HL-60 (cell line): ENCODE results near the gene SHISA6.

ENCODE experiments used
- DNase-seq, 2 experiments: peaks; one replicate each; pipeline ENCODE4 v3.0.0-alpha.2; 2010 to 2020; ENCODE audit warnings: low read depth in 1 of 2, low spot score in 1 of 2
- H3K27ac ChIP-seq: fragments of 250-450 bp; sonication (Bioruptor Pico); replicated peaks from 2 replicates; pipeline ENCODE4 v1.5.1; 2020; ENCODE audit warnings: mild to moderate bottlenecking, moderate library complexity
- H3K27me3 ChIP-seq: fragments of 250-450 bp; sonication (Bioruptor Pico); 2 replicates; pipeline ENCODE4 v1.5.1; 2021; ENCODE audit warnings: mild to moderate bottlenecking, moderate library complexity; ENCODE audit not compliant: insufficient read depth, poor library complexity, severe bottlenecking
- H3K4me3 ChIP-seq: replicated peaks from 2 replicates; pipeline ENCODE4 v1.5.1; 2011; ENCODE audit warnings: mild to moderate bottlenecking, control low read depth, low read length; ENCODE audit not compliant: insufficient read depth
- CTCF ChIP-seq: IDR thresholded peaks from one replicate; pipeline ENCODE4 v1.5.1; 2011; ENCODE audit warnings: low read length, control low read depth, inconsistent platforms; ENCODE audit not compliant: insufficient read depth
- GABPA ChIP-seq: IDR thresholded peaks from 2 replicates; pipeline ENCODE4 v1.6.1; 2012; ENCODE audit warnings: low read depth
- POLR2AphosphoS5 ChIP-seq: IDR thresholded peaks from 2 replicates; pipeline ENCODE4 v1.6.1; 2012; ENCODE audit warnings: low read depth
- REST ChIP-seq: IDR thresholded peaks from 2 replicates; pipeline ENCODE4 v1.6.1; 2012; ENCODE audit warnings: low read depth; ENCODE audit not compliant: insufficient replicate concordance
- SPI1 ChIP-seq: IDR thresholded peaks from 2 replicates; pipeline ENCODE4 v1.6.1; 2012; ENCODE audit warnings: low read depth, mild to moderate bottlenecking, borderline replicate concordance

SHISA6 gene

DNA sequence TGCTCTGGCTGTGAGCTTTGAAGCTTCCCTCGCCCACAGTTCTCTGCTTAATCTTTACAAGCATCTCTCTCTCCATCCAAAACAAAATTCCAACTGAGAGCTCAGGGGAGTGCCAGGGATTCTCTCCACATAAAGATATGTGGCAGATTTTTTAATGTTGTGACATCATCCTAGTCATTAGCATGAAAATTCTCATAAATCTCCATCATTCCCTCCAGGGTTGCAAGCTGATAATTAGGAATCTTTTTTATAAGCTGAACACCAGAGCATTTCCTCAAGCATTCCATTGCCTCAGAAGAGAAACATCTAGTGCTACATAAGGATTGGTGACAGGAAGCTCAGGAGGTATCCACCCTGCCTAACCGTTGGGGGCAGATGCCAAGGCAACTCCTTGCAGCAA, 274.9 kb downstream of the SHISA6 start:
- H3K4me3 ChIP-seq = no peak overlapping the region
- TF ChIP-seq CTCF (no peak), REST (no peak), SPI1 (no peak), GABPA (no peak), POLR2AphosphoS5 (no peak)
- no peak overlapping the region for H3K27ac ChIP-seq
- no peak for DNase-seq
- no peaks in the 10 kb centered on the region for H3K27me3 ChIP-seq

GRCh38 chr17:11535231-11535630, 294.2 kb downstream of the SHISA6 start:
- no peaks in the 10 kb centered on the region for H3K27me3 ChIP-seq
- no peak for TF ChIP-seq SPI1
- no peak for TF ChIP-seq CTCF
- no peak for TF ChIP-seq POLR2AphosphoS5
- TF ChIP-seq REST = no peak
- no peak for TF ChIP-seq GABPA
- no peak overlapping the region for H3K4me3 ChIP-seq
- no peak for DNase-seq
- H3K27ac ChIP-seq = no peak overlapping the region

- Histone ChIP-seq H3K27ac (no peak overlapping the region), H3K4me3 (no peak overlapping the region), H3K27me3 (no peaks in the 10 kb centered on the region)
- no peak for TF ChIP-seq REST
- TF ChIP-seq POLR2AphosphoS5 = no peak
- TF ChIP-seq SPI1 = no peak
- no peak for TF ChIP-seq CTCF
- no peak for TF ChIP-seq GABPA
- DNase-seq = no peak
Measured at GRCh38 chr17:11538366-11538765, 297.4 kb downstream of the SHISA6 start.
